Esophagus muscularis mucosa (tissue), 4 donors: ENCODE results near the gene MAP2K7.
A peak's percentile ranks its signal among the peaks of the same experiment; 100 is the strongest.

Source experiments
- EP300 ChIP-seq: sonication (generic); formaldehyde crosslinking; IDR thresholded peaks from one replicate; pipeline ENCODE4 v1.6.1; 2017; ENCODE audit warnings: antibody characterized with exemption
- POLR2A ChIP-seq: fragments of 450-650 bp; IDR thresholded peaks from one replicate; pipeline ENCODE4 v1.6.1; 2017; ENCODE audit warnings: antibody characterized with exemption, moderate library complexity, mild to moderate bottlenecking, low read depth
- POLR2AphosphoS5 ChIP-seq, 2 donors: sonication (generic); formaldehyde crosslinking; IDR thresholded peaks; one replicate each; pipeline ENCODE4 v1.6.1; 2017; ENCODE audit warnings: antibody characterized with exemption in 2 of 2
- TF ChIP-seq, protein P1 (sequence below), 3 experiments: fragments of 200-600 bp in 2 of 3; fragments of 450-650 bp in 1 of 3; sonication (generic) in 2 of 3; IDR thresholded peaks; one replicate each; pipeline ENCODE4 v1.5.1; 2017 to 2019; ENCODE audit warnings: antibody characterized with exemption in 3 of 3, mild to moderate bottlenecking in 2 of 3, moderate library complexity in 1 of 3

DNA sequence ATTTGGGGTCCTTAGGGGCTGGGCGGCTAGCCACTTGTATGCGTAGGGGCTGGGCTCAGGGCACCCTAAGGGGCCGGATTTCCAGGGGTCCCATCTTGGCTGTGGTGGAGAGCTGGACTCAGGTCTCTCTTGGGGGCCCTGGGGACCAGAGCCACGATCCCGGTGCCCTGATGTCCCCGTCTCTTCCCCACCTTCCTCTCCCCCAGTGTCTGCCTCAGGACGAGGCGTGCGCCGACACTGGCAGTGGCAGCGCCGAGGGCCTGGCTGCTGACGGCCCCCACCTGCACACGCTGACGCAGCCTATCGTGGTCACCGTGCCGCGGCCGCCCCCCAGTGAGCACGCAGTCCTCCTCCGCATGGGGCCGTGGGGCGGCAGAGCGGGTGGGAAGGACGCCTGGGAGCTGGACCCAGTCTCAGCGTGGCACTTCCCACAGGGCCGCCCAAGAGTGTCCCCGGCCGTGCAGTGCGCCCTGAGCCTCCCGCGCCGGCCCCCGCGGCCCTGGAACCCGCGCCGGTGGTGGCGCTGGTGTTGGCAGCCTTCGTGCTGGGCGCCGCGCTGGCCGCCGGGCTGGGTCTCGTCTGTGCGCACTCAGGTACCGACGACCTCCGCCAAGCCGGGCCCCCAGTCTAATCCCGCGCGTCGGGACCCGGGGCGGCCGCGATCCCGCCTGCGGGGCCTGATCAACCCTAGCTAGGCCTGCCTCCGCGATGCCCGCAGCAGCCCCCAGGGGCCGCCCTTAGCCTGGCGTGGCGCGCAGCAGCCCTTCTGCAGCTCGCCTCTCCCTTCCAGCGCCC lies 13.8 kb downstream of the MAP2K7 start:
- no peak for TF ChIP-seq EP300
- peak in 1 of 2 donors; percentile 39 for TF ChIP-seq POLR2AphosphoS5 (IDR thresholded peaks at IDR 0.05)
- TF ChIP-seq POLR2A = no peak
- TF ChIP-seq, protein P1, sequence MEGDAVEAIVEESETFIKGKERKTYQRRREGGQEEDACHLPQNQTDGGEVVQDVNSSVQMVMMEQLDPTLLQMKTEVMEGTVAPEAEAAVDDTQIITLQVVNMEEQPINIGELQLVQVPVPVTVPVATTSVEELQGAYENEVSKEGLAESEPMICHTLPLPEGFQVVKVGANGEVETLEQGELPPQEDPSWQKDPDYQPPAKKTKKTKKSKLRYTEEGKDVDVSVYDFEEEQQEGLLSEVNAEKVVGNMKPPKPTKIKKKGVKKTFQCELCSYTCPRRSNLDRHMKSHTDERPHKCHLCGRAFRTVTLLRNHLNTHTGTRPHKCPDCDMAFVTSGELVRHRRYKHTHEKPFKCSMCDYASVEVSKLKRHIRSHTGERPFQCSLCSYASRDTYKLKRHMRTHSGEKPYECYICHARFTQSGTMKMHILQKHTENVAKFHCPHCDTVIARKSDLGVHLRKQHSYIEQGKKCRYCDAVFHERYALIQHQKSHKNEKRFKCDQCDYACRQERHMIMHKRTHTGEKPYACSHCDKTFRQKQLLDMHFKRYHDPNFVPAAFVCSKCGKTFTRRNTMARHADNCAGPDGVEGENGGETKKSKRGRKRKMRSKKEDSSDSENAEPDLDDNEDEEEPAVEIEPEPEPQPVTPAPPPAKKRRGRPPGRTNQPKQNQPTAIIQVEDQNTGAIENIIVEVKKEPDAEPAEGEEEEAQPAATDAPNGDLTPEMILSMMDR (IDR thresholded peaks at IDR 0.05) = peak; percentile 65 to 80 (median 71)
